GM12878 (cell line): ENCODE measurements around the gene OR4D5. TPM values are rescaled to one million over a fixed set of nuclear protein-coding genes. Genes with fewer than 3 reads are reported as not detected.

ENCODE experiments used
- ATAC-seq: fragments of 200-7000 bp; cut with Tn5 transposase; 3 replicates; pipeline ENCODE4 v1.9.1; 2020; ENCODE audit warnings: mild to moderate bottlenecking, moderate library complexity
- BruUV-seq: library from RNA; stranded (reverse); fragments of 400-500 nt; replicated peaks from 2 replicates; lab custom pipeline; 2021; lab: Mats Ljungman, UMichigan
- CTCF ChIA-PET: fragments of 300-600 bp; sonication (Branson Sonifier 250); formaldehyde crosslinking; extraction: SDS; loops from one replicate; lab custom pipeline; 2021; ENCODE audit warnings: inconsistent platforms; lab: Yijun Ruan, JAX
- POLR2A ChIA-PET: fragments of 350-600 bp; formaldehyde crosslinking; extraction: SDS; loops from one replicate; lab custom pipeline; 2021; ENCODE audit warnings: inconsistent platforms; lab: Charles Lee
- RAD21 ChIA-PET: fragments of 300-600 bp; sonication (Branson Sonifier 250); formaldehyde crosslinking; loops from one replicate; lab custom pipeline; 2023; ENCODE audit warnings: antibody characterized with exemption; ENCODE audit not compliant: unreplicated experiment; lab: Charles Lee
- SMC1A ChIA-PET: fragments of 300-600 bp; sonication (Branson Sonifier 250); formaldehyde crosslinking; loops from one replicate; lab custom pipeline; 2023; ENCODE audit not compliant: unreplicated experiment, uncharacterized antibody; lab: Charles Lee
- DNase-seq: peaks from one replicate; pipeline ENCODE4 v3.0.0-alpha.2; 2011; ENCODE audit warnings: low read depth, low spot score
- FAIRE-seq: peaks from 3 replicates; lab custom pipeline; 2011; peaks lifted over from hg19 to GRCh38; lab: Jason Lieb, UNC
- H2AFZ ChIP-seq: 2 replicates; pipeline ENCODE4 v1.6.0; 2011; ENCODE audit warnings: low read depth, low read length, control low read depth; ENCODE audit not compliant: control insufficient read depth
- H3K27ac ChIP-seq: 2 replicates; pipeline ENCODE4 v1.5.1; 2011; ENCODE audit warnings: control low read depth; ENCODE audit not compliant: control insufficient read depth, insufficient read depth
- H3K27me3 ChIP-seq, 2 experiments: replicated peaks in 1 of 2; 2 replicates each; pipeline versions ENCODE4 v1.6.0 to v1.6.1; 2011; ENCODE audit warnings: low read length in 1 of 2; ENCODE audit not compliant: control insufficient read depth in 2 of 2, insufficient read depth in 2 of 2
- H3K36me3 ChIP-seq, 2 experiments: 2 replicates each; pipeline ENCODE4 v1.5.1; 2011; ENCODE audit warnings: low read length in 1 of 2; ENCODE audit not compliant: control insufficient read depth in 2 of 2, insufficient read depth in 2 of 2
- H3K4me1 ChIP-seq: 2 replicates; pipeline ENCODE4 v1.6.1; 2011; ENCODE audit warnings: mild to moderate bottlenecking, low read length, moderate library complexity, mixed read lengths; ENCODE audit not compliant: control insufficient read depth, insufficient read depth
- H3K4me2 ChIP-seq: 2 replicates; pipeline ENCODE4 v1.6.0; 2011; ENCODE audit warnings: control low read depth; ENCODE audit not compliant: control insufficient read depth, insufficient read depth
- H3K4me3 ChIP-seq: fragments of 200-600 bp; sonication (generic); 2 replicates; pipeline ENCODE4 v1.5.1; 2016
- H3K79me2 ChIP-seq: 2 replicates; pipeline ENCODE4 v1.6.0; 2011; ENCODE audit warnings: low read length; ENCODE audit not compliant: control insufficient read depth, insufficient read depth
- H3K9ac ChIP-seq: 2 replicates; pipeline ENCODE4 v1.8.0; 2011; ENCODE audit warnings: low read length, control low read depth, mixed read lengths; ENCODE audit not compliant: control insufficient read depth, insufficient read depth
- H3K9me3 ChIP-seq: replicated peaks from 3 replicates; pipeline ENCODE4 v1.5.1; 2011; ENCODE audit warnings: mild to moderate bottlenecking, low read length; ENCODE audit not compliant: control insufficient read depth, insufficient read depth
- H4K20me1 ChIP-seq: 2 replicates; pipeline ENCODE4 v1.6.0; 2011; ENCODE audit not compliant: control insufficient read depth, insufficient read depth
- CREB1 ChIP-seq: IDR thresholded peaks from 2 replicates; pipeline ENCODE4 v1.6.1; 2012; ENCODE audit warnings: low read depth, mild to moderate bottlenecking, inconsistent platforms
- CREM ChIP-seq: IDR thresholded peaks from 2 replicates; pipeline ENCODE4 v1.6.1; 2014; ENCODE audit warnings: antibody characterized with exemption, low read depth
- IKZF2 ChIP-seq, 2 experiments: fragments of 450-650 bp; IDR thresholded peaks; 2 replicates each; pipeline ENCODE4 v1.6.1; 2017; ENCODE audit warnings: mild to moderate bottlenecking in 2 of 2, moderate library complexity in 2 of 2
- MXI1 ChIP-seq: fragments of 150-350 bp; IDR thresholded peaks from 2 replicates; pipeline ENCODE4 v1.6.1; 2011; ENCODE audit warnings: low read depth, mild to moderate bottlenecking, inconsistent platforms, low read length, improper control_type of control experiment
- MYB ChIP-seq: fragments of 150-350 bp; IDR thresholded peaks from 2 replicates; pipeline ENCODE4 v1.6.1; 2014; ENCODE audit warnings: mild to moderate bottlenecking, low read depth, low read length, borderline replicate concordance
- NR2F1 ChIP-seq: fragments of 450-650 bp; conservative IDR thresholded peaks from 2 replicates; pipeline ENCODE4 v1.6.1; 2017; ENCODE audit warnings: mild to moderate bottlenecking
- RBBP5 ChIP-seq: fragments of 200-600 bp; sonication (generic); conservative IDR thresholded peaks from 2 replicates; pipeline ENCODE4 v1.6.1; 2016
- TCF3 ChIP-seq: IDR thresholded peaks from 2 replicates; pipeline ENCODE4 v1.6.1; 2012; ENCODE audit warnings: low read depth, mild to moderate bottlenecking, low read length, borderline replicate concordance; ENCODE audit not compliant: insufficient read depth
- USF1 ChIP-seq: IDR thresholded peaks from 2 replicates; pipeline ENCODE4 v1.6.1; 2011; ENCODE audit warnings: borderline replicate concordance, low read depth, mild to moderate bottlenecking, moderate library complexity, mixed read lengths, low read length; ENCODE audit not compliant: insufficient read depth; ENCODE audit errors: extremely low read length
- ZNF274 ChIP-seq: IDR thresholded peaks from one replicate; pipeline ENCODE4 v1.8.0; 2011; ENCODE audit not compliant: insufficient read length, insufficient read depth
- WGBS: methylation state at CpG from one replicate; pipeline ENCODE4 v1.1.6; 2016; ENCODE audit warnings: low lambda C conversion rate; ENCODE audit not compliant: insufficient replicate concordance, insufficient coverage; ENCODE audit errors: missing lambda C conversion rate; 5-methylcytosine and 5-hydroxymethylcytosine counted together
- in situ Hi-C: fragments of 300-500 bp; cut with MboI; formaldehyde crosslinking; loops from 9 replicates; pipeline ENCODE4 v1.14.3; 2018; ENCODE audit warnings: mixed read lengths
- intact Hi-C: fragments of 100-400 bp; cut with micrococcal nuclease; formaldehyde crosslinking; loops from one replicate; pipeline ENCODE4 v1.14.2; 2022; ENCODE audit not compliant: unreplicated experiment
- polyA plus RNA-seq, 11 experiments: library from polyadenylated mRNA; depleted of rRNA in 4 of 11; unstranded in 6 of 11; stranded (reverse) in 5 of 11; fragments of >200 nt; fragmentation: Nextera tagmentation in 4 of 11; fragmentation: Illumina TruSeq in 1 of 11; extraction: Ambion mirVana in 4 of 11; extraction: Trizol in 1 of 11; gene quantifications; 1 replicate in 1 of 11; 2 replicates in 10 of 11; pipeline versions ENCODE4 v1.2.1 to v1.2.3, GENCODE V29; 2011 to 2016; ENCODE audit warnings: inconsistent platforms in 2 of 11, missing spikeins in 2 of 11, low read depth in 1 of 11
- total RNA-seq, 4 experiments: library from RNA; depleted of rRNA in 3 of 4; stranded (reverse); fragments of >200 nt in 3 of 4; fragmentation: Illumina TruSeq in 1 of 4; extraction: Trizol in 1 of 4; gene quantifications; 2 replicates each; pipeline versions ENCODE4 v1.2.1 to v1.2.3, GENCODE V29; 2013 to 2021
- TF ChIP-seq, protein P1 (sequence below): fragments of 450-650 bp; formaldehyde crosslinking; IDR thresholded peaks from 2 replicates; pipeline ENCODE4 v1.4.0; 2020; ENCODE audit warnings: mild to moderate bottlenecking, moderate library complexity
- TF ChIP-seq, protein P2 (sequence below): fragments of 450-650 bp; IDR thresholded peaks from 2 replicates; pipeline ENCODE4 v1.6.1; 2017; ENCODE audit warnings: low read depth, mild to moderate bottlenecking, moderate library complexity

OR4D5 gene
- total and polyA plus RNA-seq, 10 of the 15 experiments (the other 5 are each of a cell fraction or from before 2014, with no cell fraction given): not detected

DNA sequence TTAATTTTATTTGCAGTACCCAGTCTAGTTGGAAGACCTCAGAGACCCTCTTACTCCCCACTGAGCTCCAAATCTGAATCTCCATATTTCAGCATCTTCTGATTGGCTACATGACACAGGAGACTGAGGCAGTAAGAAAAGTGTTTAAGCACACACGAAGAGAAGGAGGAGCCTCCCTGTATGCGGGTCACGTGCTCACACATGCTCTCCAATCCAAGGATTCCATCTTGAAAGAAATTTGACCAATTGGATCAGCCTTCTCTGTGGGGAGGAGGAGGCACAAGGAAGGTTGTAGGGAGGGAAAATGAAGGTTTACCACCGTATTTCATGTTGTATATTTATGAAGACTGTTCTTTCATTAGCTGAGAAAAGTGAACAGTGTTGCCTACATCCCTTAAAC is 3.0 kb downstream of the OR4D5 start:
- no peak for DNase-seq
- WGBS: 2% methylated on average over 4 of the region's 4 CpGs
- CTCF ChIA-PET: no interaction called here
- no peak overlapping the region for H3K9ac ChIP-seq
- TF ChIP-seq ZNF274: no peak
- TF ChIP-seq CREB1: no peak
- no peak for TF ChIP-seq NR2F1
- TF ChIP-seq, protein P1, sequence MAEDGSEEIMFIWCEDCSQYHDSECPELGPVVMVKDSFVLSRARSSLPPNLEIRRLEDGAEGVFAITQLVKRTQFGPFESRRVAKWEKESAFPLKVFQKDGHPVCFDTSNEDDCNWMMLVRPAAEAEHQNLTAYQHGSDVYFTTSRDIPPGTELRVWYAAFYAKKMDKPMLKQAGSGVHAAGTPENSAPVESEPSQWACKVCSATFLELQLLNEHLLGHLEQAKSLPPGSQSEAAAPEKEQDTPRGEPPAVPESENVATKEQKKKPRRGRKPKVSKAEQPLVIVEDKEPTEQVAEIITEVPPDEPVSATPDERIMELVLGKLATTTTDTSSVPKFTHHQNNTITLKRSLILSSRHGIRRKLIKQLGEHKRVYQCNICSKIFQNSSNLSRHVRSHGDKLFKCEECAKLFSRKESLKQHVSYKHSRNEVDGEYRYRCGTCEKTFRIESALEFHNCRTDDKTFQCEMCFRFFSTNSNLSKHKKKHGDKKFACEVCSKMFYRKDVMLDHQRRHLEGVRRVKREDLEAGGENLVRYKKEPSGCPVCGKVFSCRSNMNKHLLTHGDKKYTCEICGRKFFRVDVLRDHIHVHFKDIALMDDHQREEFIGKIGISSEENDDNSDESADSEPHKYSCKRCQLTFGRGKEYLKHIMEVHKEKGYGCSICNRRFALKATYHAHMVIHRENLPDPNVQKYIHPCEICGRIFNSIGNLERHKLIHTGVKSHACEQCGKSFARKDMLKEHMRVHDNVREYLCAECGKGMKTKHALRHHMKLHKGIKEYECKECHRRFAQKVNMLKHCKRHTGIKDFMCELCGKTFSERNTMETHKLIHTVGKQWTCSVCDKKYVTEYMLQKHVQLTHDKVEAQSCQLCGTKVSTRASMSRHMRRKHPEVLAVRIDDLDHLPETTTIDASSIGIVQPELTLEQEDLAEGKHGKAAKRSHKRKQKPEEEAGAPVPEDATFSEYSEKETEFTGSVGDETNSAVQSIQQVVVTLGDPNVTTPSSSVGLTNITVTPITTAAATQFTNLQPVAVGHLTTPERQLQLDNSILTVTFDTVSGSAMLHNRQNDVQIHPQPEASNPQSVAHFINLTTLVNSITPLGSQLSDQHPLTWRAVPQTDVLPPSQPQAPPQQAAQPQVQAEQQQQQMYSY (CRISPR knock-in tag): no peak
- TF ChIP-seq MXI1: no peak
- no peak for TF ChIP-seq RBBP5
- TF ChIP-seq, protein P2, sequence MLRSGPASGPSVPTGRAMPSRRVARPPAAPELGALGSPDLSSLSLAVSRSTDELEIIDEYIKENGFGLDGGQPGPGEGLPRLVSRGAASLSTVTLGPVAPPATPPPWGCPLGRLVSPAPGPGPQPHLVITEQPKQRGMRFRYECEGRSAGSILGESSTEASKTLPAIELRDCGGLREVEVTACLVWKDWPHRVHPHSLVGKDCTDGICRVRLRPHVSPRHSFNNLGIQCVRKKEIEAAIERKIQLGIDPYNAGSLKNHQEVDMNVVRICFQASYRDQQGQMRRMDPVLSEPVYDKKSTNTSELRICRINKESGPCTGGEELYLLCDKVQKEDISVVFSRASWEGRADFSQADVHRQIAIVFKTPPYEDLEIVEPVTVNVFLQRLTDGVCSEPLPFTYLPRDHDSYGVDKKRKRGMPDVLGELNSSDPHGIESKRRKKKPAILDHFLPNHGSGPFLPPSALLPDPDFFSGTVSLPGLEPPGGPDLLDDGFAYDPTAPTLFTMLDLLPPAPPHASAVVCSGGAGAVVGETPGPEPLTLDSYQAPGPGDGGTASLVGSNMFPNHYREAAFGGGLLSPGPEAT: no peak
- TF ChIP-seq MYB: no peak
- no peak for TF ChIP-seq USF1
- no peak for TF ChIP-seq TCF3
- no peak for TF ChIP-seq IKZF2 (IDR thresholded peaks at IDR 0.05)
- no peak for TF ChIP-seq CREM
- TF ChIP-seq, all 136 proteins: peak for 0
- Histone ChIP-seq H3K27ac (no peak overlapping the region), H2AFZ (no peak overlapping the region), H3K9me3 (no peaks in the 10 kb centered on the region), H3K4me1 (no peaks in the 10 kb centered on the region), H3K36me3 (no peaks in the 10 kb centered on the region), H3K27me3 (no peaks in the 10 kb centered on the region; a peak in 1 of 4 replicates), H4K20me1 (no peaks in the 10 kb centered on the region), H3K79me2 (no peaks in the 10 kb centered on the region), H3K4me3 (no peak overlapping the region), H3K4me2 (no peak overlapping the region)
- in situ Hi-C loops: no loop called here
- BruUV-seq: no TSS peak
- RAD21 ChIA-PET: no interaction called here
- SMC1A ChIA-PET: no interaction called here
- POLR2A ChIA-PET: no interaction called here
- FAIRE-seq: no peak
- intact Hi-C loops: no loop called here
- ATAC-seq: no peak
